OCI-M2 (cell line): Measurements from ENCODE around the gene GABRA5.
"Not testable (repeated sequence)": the region's sequence is repeated elsewhere in the genome, so short reads cannot be mapped to it uniquely, and the experiment has no call there.

Experiments used
- DNase-seq: peaks from one replicate; lab custom pipeline; 2025; ENCODE audit not compliant: unreplicated experiment; lab: John Stamatoyannopoulos, UW

The GABRA5 gene

GRCh38 chr15:26866298-26867199 lies at the start of gene GABRA5:
Gene GABRA5 (plus strand): TSS chr15:26867062. CDS start chr15:26869249, 2,187 bp downstream.
- no peak for DNase-seq

- not testable (repeated sequence) for DNase-seq
These were observed 35.7 kb upstream of the GABRA5 start for GRCh38 chr15:26831191-26831590.

- DNase-seq, result no peak
These were observed 34.9 kb upstream of the GABRA5 start for GRCh38 chr15:26831951-26832350.

GRCh38 chr15:26838742-26839460 lies 28.0 kb upstream of the GABRA5 start:
- DNase-seq, result no peak

- DNase-seq, result no peak
These were observed 25.3 kb upstream of the GABRA5 start for GRCh38 chr15:26841514-26841913.

GRCh38 chr15:26841941-26842340 lies 24.9 kb upstream of the GABRA5 start:
- DNase-seq, result no peak

GRCh38 chr15:26842391-26842790 lies 24.5 kb upstream of the GABRA5 start:
- DNase-seq, result no peak

- DNase-seq, result no peak
These were observed 22.0 kb upstream of the GABRA5 start for GRCh38 chr15:26844901-26845300.

- no peak for DNase-seq
These were observed 18.4 kb upstream of the GABRA5 start for GRCh38 chr15:26848498-26848897.

- no peak for DNase-seq
These were observed 16.7 kb upstream of the GABRA5 start for GRCh38 chr15:26850161-26850560.

GRCh38 chr15:26852980-26853379 lies 13.9 kb upstream of the GABRA5 start:
- DNase-seq, result no peak

- no peak for DNase-seq
These were observed 12.4 kb upstream of the GABRA5 start for GRCh38 chr15:26854435-26854834.

- DNase-seq, result no peak
These were observed 2.1 kb upstream of the GABRA5 start for GRCh38 chr15:26864664-26865191.

GRCh38 chr15:26867200-26868007 lies 542 bp downstream of the GABRA5 start:
- DNase-seq, result no peak

GRCh38 chr15:26868029-26868685 lies 1.3 kb downstream of the GABRA5 start:
- no peak for DNase-seq

GRCh38 chr15:26869628-26870027 lies 2.8 kb downstream of the GABRA5 start:
- no peak for DNase-seq

- DNase-seq, result no peak
These were observed 3.5 kb downstream of the GABRA5 start for GRCh38 chr15:26870346-26870745.

- DNase-seq, result no peak
These were observed 5.3 kb downstream of the GABRA5 start for GRCh38 chr15:26872206-26872605.

GRCh38 chr15:26873846-26874245 lies 7.0 kb downstream of the GABRA5 start:
- no peak for DNase-seq

- no peak for DNase-seq
These were observed 8.1 kb downstream of the GABRA5 start for GRCh38 chr15:26874774-26875475.
